ENCODE results near the gene SLC37A2. TPM values are rescaled to one million over a fixed set of nuclear protein-coding genes. Genes with fewer than 3 reads are reported as not detected.

The SLC37A2 gene
- total RNA-seq, 1 experiment from 2014 or later = 9.9 TPM

GRCh38 chr11:125108469-125108868 is 45.4 kb downstream of the SLC37A2 start:
- DNase-seq (ENCODE audit: low read depth) = no peak

- no peak for DNase-seq (ENCODE audit: low read depth)
Measured at GRCh38 chr11:125110506-125110905, 47.4 kb downstream of the SLC37A2 start.

GRCh38 chr11:125111001-125111342 is 47.9 kb downstream of the SLC37A2 start:
- no peak for DNase-seq (ENCODE audit: low read depth)

GRCh38 chr11:125111343-125112207 is 48.5 kb downstream of the SLC37A2 start, which contains the start of gene TMEM218:
Gene TMEM218 (minus strand): TSS chr11:125111626. CDS start chr11:125102241, 9,385 bp downstream.
- peak; percentile 99 for DNase-seq (ENCODE audit: low read depth)

- no peak for DNase-seq (ENCODE audit: low read depth)
Measured at GRCh38 chr11:125112208-125112604, 49.1 kb downstream of the SLC37A2 start.

GRCh38 chr11:125114518-125114917 is 51.4 kb downstream of the SLC37A2 start:
- DNase-seq (ENCODE audit: low read depth) = peak; percentile 38

GRCh38 chr11:125117429-125117828 is 54.3 kb downstream of the SLC37A2 start:
- DNase-seq (ENCODE audit: low read depth) = no peak

- no peak for DNase-seq (ENCODE audit: low read depth)
Measured at GRCh38 chr11:125123194-125123946, 60.3 kb downstream of the SLC37A2 start.

- DNase-seq (ENCODE audit: low read depth) = peak; percentile 82
Measured at GRCh38 chr11:125123947-125124617, 61.0 kb downstream of the SLC37A2 start.

- DNase-seq (ENCODE audit: low read depth) = no peak
Measured at GRCh38 chr11:125124618-125124992, 61.5 kb downstream of the SLC37A2 start.

- DNase-seq (ENCODE audit: low read depth) = peak; percentile 32
Measured at GRCh38 chr11:125128450-125128849, 65.3 kb downstream of the SLC37A2 start.

- DNase-seq (ENCODE audit: low read depth) = no peak
Measured at GRCh38 chr11:125129316-125129993, 66.3 kb downstream of the SLC37A2 start.

GRCh38 chr11:125132071-125132470 is 69.0 kb downstream of the SLC37A2 start:
- DNase-seq (ENCODE audit: low read depth) = no peak

- DNase-seq (ENCODE audit: low read depth) = no peak
Measured at GRCh38 chr11:125132596-125132995, 69.5 kb downstream of the SLC37A2 start.

- no peak for DNase-seq (ENCODE audit: low read depth)
Measured at GRCh38 chr11:125136001-125136400, 72.9 kb downstream of the SLC37A2 start.

GRCh38 chr11:125138966-125139365 is 75.9 kb downstream of the SLC37A2 start:
- DNase-seq (ENCODE audit: low read depth) = no peak

GRCh38 chr11:125139778-125140177 is 76.7 kb downstream of the SLC37A2 start:
- no peak for DNase-seq (ENCODE audit: low read depth)
